Neural progenitor cell (in vitro differentiated cells): Measurements from ENCODE around the gene SDR9C7.

Source experiments
- CTCF ChIP-seq: fragments of 200-600 bp; sonication (generic); IDR thresholded peaks from 2 replicates; pipeline ENCODE4 v1.5.1; 2017; ENCODE audit warnings: antibody characterized with exemption, mild to moderate bottlenecking
- EZH2 ChIP-seq: fragments of 200-600 bp; sonication (generic); IDR thresholded peaks from 2 replicates; pipeline ENCODE4 v1.6.1; 2017; ENCODE audit warnings: antibody characterized with exemption, mild to moderate bottlenecking, moderate library complexity
- EZH2phosphoT487 ChIP-seq: fragments of 200-600 bp; sonication (generic); IDR thresholded peaks from 2 replicates; pipeline ENCODE4 v1.6.1; 2017; ENCODE audit warnings: antibody characterized with exemption

- TF ChIP-seq CTCF (no peak), EZH2phosphoT487 (no peak), EZH2 (no peak)
These were observed 20.7 kb upstream of the SDR9C7 start for GRCh38 chr12:56954958-56955355.
